NCI-H1105 (cell line): Measurements from ENCODE around the gene ZNF891.

ENCODE experiments used
- DNase-seq: peaks from one replicate; lab custom pipeline; 2025; lab: John Stamatoyannopoulos, UW

The ZNF891 gene

DNA sequence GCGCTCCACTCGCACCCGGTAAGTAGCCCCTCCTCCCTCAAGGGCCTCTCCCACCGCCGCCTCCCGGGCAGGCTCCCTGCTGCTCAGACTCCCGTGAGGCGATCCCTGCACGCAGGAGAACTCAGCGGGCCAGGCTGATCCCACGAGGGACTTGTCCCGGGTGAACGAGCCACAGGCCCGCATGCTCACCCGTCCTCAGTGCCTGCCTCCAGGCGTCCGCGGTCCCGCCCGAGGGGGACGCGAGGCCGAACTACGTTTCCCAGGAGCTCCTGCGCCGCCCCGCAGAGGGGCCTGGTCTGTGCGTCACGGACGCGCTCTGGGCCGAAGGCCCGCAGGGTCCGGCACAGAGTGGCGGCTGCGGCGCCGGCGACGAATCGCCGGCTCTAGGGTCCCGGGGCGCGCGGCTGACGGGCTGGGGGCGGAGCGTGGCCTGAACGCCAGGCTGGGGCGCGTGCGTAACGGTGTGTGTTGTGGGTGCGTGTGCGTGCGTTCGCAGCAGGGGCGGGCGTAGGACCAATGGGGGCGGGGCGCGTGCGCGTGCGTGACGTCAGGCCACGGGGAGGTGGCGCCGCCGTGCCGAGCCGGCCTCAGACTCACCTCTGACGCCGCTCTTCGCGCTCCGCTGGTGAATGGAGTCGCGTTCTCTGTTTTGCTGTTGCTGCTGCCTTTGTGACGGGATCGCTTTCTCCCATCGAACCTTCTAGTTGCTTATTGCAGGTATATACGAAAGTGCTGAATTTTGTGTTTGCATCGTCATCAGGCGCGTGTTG, at the start of gene ZNF891, which contains the start of gene ZNF10:
Gene ZNF891 (minus strand): TSS at position 237 of the 770 bp plus-strand sequence. CDS start 8,356 bp downstream, outside the sequence.
Gene ZNF10 (plus strand): TSS at position 590 of the 770 bp plus-strand sequence. CDS start 13,866 bp downstream, outside the sequence.
- peak; percentile 86 for DNase-seq

DNA sequence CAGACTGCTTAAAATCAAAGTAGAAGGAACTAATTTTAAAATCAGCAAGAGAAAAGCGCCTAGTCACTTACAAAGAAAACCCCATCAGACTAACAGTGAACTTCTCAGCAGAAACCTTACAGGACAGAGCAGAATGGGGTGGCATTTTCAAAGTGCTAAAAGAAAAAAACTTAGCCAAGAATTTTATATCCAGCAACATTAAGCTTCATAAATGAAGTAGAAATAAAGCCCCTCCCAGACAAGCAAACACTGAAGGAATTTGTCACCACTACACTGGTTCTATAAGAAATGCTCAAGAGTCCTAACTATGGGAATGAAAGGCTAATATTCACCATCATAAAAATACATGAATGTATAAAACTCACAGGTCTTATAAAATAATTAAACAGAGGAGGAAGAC, 44.8 kb upstream of the ZNF891 start:
- DNase-seq, result no peak

DNA sequence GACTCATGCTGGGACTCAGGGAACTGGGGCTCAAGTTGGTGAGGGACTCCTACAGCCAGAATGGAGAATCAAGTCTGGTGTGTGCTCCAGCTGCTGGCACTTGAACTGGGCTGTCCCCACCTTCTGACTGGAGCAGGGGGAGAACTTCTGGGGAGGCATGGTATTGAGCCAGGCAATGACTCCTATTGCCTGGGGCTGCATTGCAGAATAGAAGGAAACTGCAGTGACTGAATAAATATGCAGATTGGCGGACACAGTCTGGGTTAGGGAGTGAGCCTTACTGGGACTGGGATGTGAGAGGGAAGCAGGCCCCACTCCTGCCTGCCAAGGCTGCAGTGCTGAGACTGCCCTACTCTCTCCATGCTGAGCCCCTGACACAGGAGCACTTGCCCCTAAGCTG, 42.4 kb upstream of the ZNF891 start:
- no peak for DNase-seq

DNA sequence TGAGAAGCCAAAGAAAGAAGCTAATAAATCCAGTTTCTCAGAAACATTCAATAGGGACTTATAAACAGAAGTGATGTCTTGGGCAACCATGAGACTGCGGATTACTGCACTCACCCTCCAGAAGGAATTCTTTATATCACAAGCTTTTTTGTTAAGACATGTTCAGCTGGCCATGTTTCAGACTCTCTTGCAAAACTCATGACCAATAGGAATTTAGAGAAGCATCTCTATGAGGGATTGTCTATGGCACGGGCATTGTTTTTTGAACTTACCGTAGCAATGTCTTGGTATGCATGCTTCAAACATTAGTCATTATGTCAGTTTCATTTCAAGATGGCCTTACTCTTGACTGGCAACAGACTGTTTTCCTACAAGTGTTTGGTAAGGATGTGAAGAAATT, 35.7 kb upstream of the ZNF891 start:
- no peak for DNase-seq

DNA sequence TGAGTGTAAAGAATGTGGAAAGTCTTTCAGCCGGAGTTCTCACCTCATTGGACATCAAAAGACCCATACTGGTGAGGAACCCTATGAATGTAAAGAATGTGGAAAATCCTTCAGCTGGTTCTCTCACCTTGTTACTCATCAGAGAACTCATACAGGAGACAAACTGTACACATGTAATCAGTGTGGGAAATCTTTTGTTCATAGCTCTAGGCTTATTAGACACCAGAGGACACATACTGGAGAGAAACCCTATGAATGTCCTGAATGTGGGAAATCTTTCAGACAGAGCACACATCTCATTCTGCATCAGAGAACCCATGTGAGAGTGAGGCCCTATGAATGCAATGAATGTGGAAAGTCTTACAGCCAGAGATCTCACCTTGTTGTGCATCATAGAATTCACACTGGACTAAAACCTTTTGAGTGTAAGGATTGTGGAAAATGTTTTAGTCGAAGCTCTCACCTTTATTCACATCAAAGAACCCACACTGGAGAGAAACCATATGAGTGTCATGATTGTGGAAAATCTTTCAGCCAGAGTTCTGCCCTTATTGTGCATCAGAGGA, 26.1 kb upstream of the ZNF891 start:
- DNase-seq, result no peak

DNA sequence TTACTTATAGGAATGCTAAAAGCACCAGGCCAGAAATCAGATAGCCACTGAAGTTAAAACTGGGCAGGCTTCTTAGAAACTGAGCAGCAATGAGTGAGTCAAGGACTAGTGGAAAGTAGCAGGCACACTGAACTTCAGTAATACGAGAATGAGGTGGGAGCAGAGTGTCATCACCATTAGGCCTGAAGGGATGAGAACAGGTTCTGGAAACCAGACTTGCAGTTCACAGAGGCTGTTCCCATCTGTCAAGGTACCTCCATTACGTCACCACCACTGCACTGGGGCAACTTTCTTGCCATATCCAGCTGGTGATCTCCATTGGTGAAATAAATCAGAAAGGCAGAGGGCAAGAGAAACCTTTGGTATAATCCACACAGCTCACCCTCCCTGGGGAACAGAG, 15.9 kb upstream of the ZNF891 start:
- no peak for DNase-seq

DNA sequence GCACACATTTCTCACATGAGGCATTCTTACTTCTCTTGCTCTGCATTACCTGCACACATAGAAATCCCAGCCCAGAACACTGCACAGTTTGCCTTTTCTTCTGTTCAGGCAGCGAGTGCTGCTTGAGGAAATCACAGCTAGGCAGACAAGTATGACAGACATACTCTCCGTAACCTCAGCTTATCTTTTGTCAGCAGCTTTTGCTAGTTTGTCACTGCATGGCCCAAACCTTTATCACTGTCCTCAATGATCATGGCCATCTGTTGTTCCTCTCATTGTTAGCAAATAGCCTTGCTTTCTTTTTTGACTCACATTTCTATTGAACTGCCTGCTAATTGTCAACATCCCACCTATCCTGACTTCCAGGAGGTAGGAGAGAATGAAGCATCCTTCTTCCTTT, 5.7 kb upstream of the ZNF891 start:
- DNase-seq, result no peak

DNA sequence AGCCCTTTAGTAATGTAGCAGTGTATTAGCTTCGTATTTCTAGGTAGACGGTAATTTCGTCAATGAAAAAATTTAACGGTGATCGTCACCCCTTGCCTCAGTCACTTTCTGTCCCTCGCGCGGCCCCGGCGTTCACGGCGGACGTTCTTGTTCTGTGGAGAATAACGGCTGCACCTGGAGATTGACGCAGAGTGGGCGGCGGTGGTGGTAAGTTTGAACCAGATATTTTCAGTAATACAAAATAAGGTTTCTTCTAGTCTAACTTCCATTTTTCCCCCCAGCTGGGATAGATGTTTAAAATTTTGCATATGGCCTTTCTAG, 694 bp upstream of the ZNF891 start:
- no peak for DNase-seq

DNA sequence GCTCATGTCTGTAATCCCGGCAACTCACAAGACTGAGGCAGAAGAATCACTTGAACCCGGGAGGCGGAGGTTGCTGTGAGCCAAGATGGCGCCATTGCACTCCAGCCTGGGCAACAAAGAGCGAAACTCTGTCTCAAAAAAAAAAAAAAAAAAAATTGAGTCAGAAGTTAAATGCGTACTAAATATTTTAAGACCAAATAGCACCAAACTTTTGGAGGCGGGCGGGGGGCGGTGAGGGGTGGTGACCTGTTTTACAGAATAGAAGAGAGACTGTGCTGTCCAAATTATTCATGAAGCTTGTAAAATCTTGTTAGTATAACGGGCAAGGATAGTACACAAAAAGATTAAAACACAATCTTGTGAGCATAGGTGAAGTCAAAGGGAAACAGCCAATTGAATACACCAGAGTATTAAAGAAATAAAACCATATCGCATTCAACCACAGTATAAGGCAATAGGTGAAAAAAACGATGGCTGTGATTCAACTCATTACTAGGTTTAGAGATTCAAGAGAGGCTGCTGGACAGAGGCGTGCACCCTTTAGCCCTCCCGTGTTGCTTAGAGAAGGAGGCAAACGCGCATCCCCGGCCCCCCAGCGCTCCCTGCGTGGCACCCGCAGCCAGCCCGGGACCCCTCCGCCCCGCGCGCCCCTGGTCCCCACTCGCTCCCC, 571 bp downstream of the ZNF891 start:
- DNase-seq, result peak; percentile 34

DNA sequence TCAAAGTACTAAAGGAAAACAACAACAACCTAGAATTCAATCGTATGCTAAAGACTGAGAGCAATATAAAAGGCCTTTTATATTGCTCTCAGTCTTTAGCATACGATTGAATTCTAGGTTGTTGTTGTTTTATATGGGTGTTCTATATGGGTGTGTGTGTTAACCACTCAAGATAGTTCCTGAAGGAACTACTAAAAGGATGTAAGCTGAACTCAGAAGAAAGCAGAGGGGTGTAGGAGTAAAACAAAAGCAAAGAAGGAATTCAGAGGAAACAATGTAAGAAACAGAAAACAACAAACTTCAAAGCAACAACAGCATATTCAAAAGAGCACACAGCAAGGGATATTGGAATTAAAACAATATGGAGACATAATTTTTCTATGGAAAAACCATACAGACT, 5.4 kb downstream of the ZNF891 start:
- no peak for DNase-seq

DNA sequence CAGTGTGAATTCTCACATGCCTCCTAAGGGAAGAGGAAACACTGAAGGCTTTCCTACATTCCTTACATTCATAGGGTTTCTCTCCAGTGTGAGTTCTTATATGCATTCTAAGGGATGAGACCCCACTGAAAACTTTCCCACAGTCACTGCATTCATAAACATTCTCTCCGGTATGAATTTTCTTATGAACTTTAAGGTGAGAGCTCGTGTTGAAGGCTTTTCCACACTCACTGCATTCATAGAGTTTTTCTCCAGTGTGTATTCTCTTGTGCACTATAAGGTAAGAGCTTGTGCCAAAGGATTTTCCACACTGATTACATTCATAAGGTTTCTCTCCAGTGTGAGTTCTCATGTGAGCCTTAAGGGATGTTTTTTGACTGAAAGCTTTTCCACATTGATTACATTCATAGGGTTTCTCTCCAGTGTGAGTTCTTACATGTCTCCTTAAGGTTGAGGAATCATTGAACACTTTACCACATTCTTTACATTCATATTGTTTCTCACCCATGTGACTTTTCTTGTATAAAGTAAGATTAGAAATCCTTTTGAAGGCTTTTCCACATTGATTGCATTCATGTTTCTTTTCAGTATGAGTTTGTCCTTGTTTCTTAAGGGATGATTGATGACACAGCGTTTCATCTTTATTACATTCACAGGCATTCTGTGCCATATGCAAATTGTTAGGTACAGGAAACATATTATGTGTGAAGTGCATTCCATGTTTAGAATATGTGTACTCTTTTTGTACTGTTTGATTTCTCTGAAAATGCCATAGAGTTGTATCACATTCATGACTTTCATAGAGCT, 9.5 kb downstream of the ZNF891 start:
- no peak for DNase-seq

DNA sequence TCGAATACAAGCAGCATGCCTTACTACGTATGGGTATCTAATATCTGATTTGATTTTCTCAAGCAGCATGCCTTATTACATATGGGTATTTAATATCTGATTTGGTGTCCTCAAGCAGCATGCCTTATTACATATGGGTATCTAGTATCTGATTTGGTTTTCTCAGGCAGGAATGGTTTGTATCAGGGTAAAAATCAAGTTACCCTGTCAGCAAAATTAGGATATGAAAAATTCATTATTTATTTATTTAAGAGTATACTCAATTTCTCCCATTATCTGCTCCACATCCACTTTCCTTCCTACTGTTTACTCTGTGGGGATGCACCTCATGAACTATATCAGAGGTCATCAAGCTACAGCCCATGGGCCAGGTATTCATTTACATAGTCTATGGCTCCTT, 21.9 kb downstream of the ZNF891 start:
- DNase-seq, result no peak

DNA sequence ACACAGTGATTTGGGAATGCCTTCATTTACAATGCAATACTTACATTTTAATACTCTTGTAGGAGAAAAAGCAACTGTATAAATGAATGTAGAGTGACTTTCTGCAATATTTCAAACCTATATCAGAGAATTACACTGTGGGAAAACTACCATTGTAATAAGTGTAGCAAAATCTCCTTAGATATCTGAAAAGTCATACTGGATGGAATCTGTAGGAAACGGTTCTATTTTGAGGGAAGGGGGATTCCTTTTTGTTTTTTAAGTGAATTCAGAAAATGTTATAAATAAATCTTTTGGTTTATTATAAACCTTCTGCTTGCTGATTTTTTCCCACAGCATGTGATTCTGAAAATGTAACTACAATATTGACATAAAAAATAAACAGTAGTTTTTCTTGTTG, 23.0 kb downstream of the ZNF891 start:
- no peak for DNase-seq

DNA sequence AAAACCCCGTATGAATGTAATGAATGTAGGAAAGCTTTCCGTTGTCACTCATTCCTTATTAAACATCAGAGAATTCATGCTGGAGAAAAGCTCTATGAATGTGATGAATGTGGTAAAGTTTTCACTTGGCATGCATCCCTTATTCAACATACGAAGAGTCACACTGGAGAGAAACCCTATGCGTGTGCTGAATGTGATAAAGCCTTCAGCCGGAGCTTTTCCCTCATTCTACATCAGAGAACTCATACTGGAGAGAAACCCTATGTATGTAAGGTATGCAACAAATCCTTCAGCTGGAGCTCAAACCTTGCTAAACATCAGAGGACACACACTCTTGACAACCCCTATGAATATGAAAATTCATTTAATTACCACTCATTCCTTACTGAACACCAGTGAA, 23.8 kb downstream of the ZNF891 start:
- no peak for DNase-seq

DNA sequence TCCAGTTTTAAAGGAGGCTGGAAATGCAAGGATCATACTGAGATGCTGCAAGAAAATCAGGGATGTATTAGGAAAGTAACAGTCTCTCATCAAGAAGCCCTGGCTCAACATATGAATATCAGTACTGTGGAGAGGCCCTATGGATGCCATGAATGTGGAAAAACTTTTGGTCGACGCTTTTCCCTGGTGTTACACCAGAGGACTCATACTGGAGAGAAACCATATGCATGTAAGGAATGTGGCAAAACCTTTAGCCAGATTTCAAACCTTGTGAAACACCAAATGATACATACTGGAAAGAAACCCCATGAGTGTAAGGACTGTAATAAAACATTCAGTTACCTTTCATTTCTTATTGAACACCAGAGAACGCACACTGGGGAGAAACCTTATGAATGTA, 24.5 kb downstream of the ZNF891 start:
- DNase-seq, result no peak

DNA sequence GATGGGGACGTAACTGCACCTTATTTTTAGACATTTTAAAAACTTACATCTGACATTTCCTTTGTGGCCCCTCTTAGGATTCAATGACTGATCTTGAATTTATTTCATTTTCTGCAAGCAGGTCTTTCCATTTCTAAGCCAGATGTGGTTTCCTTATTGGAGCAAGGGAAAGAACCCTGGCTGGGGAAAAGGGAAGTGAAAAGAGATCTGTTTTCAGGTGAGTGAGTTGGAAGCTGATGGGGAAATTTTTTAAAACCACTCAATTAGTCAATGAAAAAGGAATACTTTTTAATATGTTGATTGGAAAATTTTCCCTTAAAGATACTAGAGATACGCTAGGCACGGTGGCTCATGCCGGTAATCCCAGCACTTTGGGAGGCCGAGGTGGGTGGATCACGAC, 46.7 kb downstream of the ZNF891 start:
- DNase-seq, result no peak

DNA sequence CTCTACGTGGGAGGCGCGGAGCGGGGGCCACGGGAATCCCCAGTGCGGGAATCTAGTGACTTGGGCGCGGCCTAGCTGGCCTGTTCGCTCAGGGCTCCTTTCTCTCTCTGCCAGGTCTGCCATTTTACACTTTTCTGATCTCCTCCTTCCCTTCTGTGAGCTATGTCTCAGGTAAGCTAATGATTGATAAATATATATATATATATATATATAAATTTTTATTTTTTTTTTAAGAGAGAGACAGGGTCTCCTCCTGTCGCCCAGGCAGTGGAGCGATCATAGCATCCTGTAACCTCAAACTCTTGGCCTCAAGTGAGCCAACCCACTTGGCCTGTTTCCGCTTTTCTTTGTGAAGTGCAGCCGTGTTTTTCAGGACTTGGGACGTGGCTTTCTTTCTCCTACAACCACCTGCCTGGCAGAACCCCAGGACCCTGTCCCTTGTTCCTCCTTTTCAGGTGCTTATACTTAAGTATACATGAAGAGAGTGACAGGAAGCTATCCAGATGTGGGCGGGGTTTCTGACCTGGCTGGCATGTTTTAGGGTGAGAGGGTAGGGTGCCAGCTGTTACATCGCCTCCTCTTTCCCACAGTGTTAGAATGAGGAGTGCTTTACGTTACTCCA, 48.8 kb downstream of the ZNF891 start:
- DNase-seq, result no peak

DNA sequence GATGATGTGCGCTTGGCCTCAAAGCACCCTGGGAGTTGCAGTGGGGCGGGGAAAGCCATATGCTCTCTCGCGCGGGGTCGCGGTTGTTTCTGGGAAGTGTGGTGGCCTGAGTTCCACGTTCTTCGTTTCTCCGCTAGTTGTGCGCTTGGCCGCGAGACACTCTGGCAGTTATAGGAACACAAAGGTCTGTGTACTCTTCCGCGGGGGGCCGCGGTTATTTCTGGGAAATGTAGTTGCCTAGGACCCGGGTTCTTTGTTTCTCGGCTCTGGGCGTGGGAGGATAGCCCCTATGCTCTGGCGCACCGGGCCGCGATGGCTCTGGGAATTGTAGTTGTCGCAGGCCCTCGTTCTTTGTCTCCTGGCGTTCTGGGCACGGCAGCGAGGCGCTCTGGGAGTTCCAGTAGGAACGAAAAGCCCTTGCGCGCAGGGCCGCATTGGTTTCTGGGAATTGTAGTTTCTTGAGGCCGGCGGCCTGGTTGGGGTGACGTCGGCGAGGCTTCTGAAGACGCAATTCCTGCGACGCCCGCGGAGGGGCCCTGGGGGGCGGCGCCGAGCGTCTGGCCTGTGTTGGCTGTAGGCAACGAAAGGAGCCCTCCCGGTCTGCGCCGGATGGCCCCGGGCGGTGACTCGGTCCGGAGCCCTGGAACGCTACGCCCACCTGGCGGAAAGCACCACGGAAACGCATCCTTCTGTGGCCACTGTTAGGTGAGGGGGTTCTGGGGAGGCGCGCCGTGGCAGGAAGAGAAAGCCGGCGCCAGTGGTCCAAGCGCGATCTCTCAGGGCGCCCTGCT, 49.5 kb downstream of the ZNF891 start, which contains the start of gene ZNF140:
Gene ZNF140 (plus strand): TSS at position 556 of the 791 bp plus-strand sequence. CDS start 398 bp downstream, outside the sequence.
- DNase-seq, result peak; percentile 97

DNA sequence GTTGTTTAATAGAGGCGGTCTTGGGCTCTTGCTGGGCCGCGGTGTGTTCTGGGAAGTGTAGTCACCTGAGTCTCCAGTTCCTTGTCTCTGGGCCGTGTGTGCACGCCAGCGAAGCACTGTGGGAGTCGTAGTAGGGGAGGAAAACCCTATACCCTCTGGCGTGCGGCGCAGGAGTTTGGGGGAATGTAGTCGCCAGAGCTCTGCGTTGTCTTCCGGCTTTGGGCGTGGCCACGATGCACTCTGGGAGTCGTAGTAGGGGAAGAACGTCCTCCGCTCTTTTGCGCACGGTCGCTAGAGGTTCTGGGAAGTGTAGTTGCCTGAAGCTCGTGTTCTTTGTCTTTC, 50.1 kb downstream of the ZNF891 start:
- DNase-seq, result peak; percentile 98

DNA sequence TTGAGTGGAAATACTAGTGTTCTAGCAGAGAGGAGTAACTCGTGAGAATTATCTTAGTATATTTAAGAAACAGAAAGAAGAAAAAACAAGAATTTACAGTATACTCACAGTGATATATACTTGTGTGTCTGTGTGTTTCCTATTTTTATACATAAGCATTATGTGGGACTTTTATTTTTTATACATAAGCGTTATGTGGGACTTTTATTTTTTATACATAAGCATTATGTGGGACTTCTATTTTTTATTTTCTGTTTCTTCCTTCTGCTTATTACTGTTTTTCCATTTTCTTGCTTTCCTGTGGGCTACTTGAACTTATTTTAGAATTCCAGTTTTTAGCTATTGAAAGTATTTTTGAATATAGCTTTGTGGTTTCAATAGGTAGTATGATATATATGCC, 56.2 kb downstream of the ZNF891 start:
- no peak for DNase-seq

DNA sequence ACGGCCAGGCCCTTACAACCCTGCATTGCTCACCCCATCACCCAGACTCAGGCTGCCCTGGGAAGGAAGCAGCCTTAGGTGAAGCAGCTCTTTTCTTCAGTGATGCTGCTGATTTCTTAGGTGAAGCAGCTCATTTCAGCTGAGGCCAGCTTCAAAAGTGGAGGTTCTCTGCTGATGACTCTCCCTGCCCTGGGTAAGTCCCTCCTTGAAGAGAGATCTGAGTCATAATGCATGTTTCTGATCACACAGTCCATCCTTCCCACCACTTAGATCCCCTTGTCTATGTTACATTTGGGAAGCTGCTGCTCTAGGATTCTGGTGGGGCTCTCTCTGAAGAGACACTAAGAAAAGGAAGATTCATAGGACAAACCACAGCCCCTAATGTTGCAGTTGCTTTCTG, 66.5 kb downstream of the ZNF891 start:
- DNase-seq, result no peak
